ENCODE results near the gene AADAT. TPM values are rescaled to one million over a fixed set of nuclear protein-coding genes. Genes with fewer than 3 reads are reported as not detected.
A peak's percentile ranks its signal among the peaks of the same experiment; 100 is the strongest.

The AADAT gene
- total RNA-seq, 2 experiments from 2014 or later: not detected

DNA sequence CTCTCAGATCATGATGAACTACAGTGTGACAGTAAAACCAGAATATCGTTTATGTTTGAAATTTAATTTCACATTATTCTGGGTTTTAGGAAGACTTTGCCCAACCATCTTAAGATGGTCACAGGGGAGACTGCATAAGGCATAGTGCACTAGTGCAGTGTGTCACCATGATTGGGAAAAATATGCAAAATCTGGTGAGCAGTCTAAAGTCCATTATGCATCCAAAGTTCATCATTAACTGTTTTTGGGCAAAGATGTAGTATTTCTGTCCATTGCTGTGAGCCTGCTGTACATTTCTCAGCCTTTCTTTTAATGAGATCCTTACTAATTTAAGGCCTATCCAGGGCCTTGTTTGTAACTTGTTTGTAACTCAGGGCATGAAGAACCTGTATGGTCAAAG, 52.3 kb downstream of the AADAT start:
- no peaks in the 10 kb centered on the region for H3K27me3 Mint-ChIP-seq
- H3K9me3 Mint-ChIP-seq: no peaks in the 10 kb centered on the region
- ChIA-PET CTCF (no interaction called here), POLR2A (no interaction called here)
- no peaks in the 10 kb centered on the region for H3K36me3 Mint-ChIP-seq (ENCODE audit: low read depth)
- DNase-seq: no peak
- H3K4me3 Mint-ChIP-seq: no peak overlapping the region
- H3K27ac Mint-ChIP-seq: no peak overlapping the region
- no peaks in the 10 kb centered on the region for H3K4me1 Mint-ChIP-seq

DNA sequence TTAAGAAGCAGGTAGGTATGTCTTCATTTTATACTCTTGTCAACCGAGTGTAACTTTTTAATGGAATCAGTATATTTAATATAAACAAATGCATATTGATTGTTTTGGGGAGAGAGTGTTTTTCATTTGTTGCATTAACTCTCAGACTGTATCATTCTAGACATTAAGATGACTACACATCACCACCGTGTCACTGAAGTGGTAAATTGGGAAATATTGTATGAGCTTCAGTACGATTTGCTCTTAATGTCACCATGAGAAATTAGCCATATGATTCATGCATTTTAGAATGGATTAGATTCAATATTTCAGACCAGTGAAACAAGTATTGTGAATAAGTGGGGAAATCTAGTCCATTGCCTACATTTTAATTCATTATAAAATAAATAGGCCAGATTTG, 53.9 kb downstream of the AADAT start:
- Mint-ChIP-seq H3K36me3 (ENCODE audit: low read depth) (no peaks in the 10 kb centered on the region), H3K27me3 (no peaks in the 10 kb centered on the region), H3K4me1 (no peaks in the 10 kb centered on the region), H3K4me3 (no peak overlapping the region), H3K27ac (no peak overlapping the region), H3K9me3 (no peaks in the 10 kb centered on the region)
- ChIA-PET CTCF (no interaction called here), POLR2A (no interaction called here)
- no peak for DNase-seq

DNA sequence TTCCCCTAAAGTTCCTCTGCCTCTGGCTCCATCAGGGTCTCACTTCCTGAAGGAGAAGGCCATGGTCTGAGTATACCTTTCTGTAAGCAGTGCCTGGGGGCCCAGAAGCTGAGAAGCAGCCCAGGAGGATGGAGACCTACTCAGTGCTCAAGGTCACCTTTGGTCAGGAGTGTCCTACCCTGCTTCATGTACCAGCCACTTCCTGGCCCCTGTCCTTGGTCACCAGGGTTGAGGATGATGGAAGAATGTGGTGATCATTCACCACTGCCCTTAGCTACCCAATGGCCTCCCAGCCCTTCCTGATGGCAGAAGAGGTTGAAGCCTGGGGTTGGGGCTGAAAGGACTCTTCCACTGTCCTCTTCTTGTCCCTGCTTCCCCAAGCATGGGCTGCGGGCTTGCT, 54.5 kb downstream of the AADAT start:
- Mint-ChIP-seq H3K4me3 (no peak overlapping the region), H3K9me3 (no peaks in the 10 kb centered on the region), H3K27me3 (no peaks in the 10 kb centered on the region), H3K27ac (no peak overlapping the region), H3K4me1 (no peaks in the 10 kb centered on the region), H3K36me3 (ENCODE audit: low read depth) (no peaks in the 10 kb centered on the region)
- CTCF ChIA-PET: interaction anchor here (1.2 kb wide), 1 partner anchor 9 kb away, joined by 3 read pairs; the partner anchor contains the start of gene MFAP3L
- DNase-seq: no peak
- POLR2A ChIA-PET: no interaction called here

DNA sequence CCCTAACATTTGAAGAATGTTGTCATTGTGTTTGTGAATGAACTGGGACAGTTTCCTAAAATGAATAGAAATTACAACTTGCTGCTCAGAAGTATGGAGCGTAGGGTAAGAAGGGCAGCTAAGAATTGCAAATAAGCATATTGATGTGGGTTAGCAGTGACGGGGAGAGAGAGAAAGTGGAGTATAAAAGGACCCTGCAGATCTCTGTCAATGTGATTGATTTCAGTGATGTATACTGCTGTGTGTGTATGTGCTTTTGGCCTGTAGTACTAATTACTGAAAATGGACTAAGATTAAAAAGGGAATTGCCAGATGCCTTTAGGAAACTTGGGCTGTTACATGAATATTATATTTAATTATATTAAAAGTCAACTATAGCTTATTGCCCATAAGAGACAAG, 55.8 kb downstream of the AADAT start:
- Mint-ChIP-seq H3K27me3 (peaks cover 8% of the 10 kb centered on the region), H3K4me1 (no peaks in the 10 kb centered on the region), H3K36me3 (ENCODE audit: low read depth) (no peaks in the 10 kb centered on the region), H3K9me3 (no peaks in the 10 kb centered on the region), H3K27ac (no peak overlapping the region), H3K4me3 (no peak overlapping the region)
- CTCF ChIA-PET: interaction anchor here (1.2 kb wide), 1 partner anchor 8 kb away, joined by 3 read pairs; the partner anchor contains the start of gene MFAP3L
- no peak for DNase-seq
- POLR2A ChIA-PET: no interaction called here

DNA sequence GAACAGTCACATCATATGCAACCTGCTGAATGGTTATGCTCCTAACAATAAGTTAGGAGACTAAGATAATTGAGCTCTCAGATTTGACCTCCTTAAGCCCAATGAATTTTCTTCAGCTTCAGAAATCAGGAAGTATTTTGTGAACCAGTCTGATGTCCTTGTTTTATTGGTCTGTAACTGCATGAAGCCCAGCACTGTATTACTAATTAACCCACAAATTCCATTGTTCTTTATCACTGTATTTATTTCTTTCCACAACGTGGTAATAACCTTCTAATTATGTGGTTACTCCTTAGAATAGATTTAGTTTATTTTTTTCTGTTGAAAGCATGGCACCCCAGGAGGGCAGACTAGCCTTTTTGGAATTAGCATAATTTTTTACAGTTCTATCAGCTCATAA, 59.6 kb downstream of the AADAT start:
- CTCF ChIA-PET: no interaction called here
- Mint-ChIP-seq H3K9me3 (no peaks in the 10 kb centered on the region), H3K27me3 (peaks cover 34% of the 10 kb centered on the region), H3K4me3 (no peak overlapping the region), H3K36me3 (ENCODE audit: low read depth) (peaks cover 4% of the 10 kb centered on the region), H3K4me1 (peaks cover 16% of the 10 kb centered on the region), H3K27ac (no peak overlapping the region)
- no peak for DNase-seq
- POLR2A ChIA-PET: no interaction called here

DNA sequence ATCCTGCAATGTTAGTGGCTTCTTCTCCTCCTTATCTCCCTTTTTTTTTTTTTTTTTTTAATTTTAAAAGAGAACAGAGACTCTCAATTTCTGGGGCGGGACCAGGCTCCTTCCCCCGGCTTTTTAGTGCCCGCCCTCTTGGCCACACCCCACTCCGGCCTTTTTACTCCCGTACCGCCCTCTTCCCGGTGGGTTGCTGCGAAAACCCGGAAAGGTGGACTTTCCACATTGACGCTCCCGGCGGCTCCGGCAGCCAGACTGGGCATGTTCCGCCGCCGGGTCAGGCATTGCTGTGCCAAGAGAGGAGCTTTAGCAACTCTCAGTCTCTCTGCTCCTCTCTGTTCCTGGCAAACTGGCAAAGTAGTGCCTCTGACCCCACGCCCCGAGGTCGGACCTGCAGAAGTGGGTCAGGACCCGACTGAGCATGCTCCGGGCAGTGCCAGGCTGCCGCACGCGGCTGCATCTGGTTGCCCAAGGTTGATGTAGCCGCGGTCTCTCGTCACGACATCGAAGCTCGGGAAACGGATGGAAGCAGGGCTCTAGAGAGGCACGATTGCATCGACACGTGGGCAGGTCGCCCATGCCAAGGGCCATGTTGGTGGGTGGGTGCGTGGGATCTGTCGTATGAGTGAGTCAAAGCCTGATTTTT, 62.5 kb downstream of the AADAT start:
- Mint-ChIP-seq H3K27ac (peak overlapping the region; percentile 23), H3K9me3 (no peaks in the 10 kb centered on the region), H3K27me3 (peaks cover 51% of the 10 kb centered on the region), H3K36me3 (ENCODE audit: low read depth) (peaks cover 4% of the 10 kb centered on the region), H3K4me1 (peaks cover 16% of the 10 kb centered on the region), H3K4me3 (peak overlapping the region; percentile 78)
- CTCF ChIA-PET: interaction anchor here (0.6 to 2.0 kb wide), 5 partner anchors 7 to 414 kb away, joined by 3 to 4 read pairs (median 3); no protein-coding TSS in a partner anchor
- DNase-seq: peak; percentile 88
- POLR2A ChIA-PET: interaction anchor here (3.2 kb wide), 1 partner anchor 415 kb away, joined by 14 read pairs; the partner anchor contains the start of gene NEK1

DNA sequence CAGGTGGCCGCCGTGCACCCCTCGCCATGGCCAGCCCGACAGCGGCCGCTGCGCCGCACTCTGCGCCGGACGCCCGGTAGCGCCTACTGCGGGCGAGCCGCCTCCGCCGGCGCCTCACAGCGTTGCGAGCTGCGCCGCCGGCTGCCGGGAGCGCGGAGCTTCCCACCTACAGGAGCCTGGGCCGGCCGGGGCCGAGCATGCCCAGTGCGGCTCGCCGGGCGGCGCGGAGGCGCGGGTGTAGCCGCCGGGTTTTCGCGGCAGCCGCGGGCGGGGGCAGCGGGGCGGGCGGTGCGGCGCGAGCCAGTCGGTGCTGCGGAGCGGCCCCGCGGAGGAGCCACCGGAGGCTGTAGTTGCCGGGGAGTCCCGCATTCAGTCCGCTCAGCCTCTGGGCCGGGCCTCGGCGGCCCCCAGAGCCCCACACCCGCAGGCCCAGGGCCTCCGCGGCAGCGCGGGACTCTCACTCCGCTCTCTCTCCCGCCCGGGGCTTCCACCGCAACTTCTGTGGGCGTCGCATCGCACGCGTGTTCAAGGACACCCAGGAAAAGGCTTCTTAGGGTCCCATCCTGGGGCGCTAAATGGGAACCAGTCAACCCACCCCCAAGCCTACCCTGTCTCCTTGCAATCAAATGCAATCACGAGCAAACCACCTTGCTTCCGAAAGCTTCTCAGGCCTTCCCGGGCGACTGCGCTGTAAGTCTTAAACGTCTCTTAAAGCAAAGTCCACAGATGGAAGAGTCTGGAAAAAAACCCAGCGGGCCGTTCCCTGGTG, 63.3 kb downstream of the AADAT start, which contains the start of gene MFAP3L:
Gene MFAP3L, minus strand, starts transcription at position 143 of the 769 bp plus-strand sequence. CDS start 20,518 bp downstream, outside the sequence.
- CTCF ChIA-PET: interaction anchor here (1.2 to 1.6 kb wide), 2 partner anchors 8 to 21 kb away, joined by 3 read pairs; no protein-coding TSS in a partner anchor
- POLR2A ChIA-PET: interaction anchor here (3.2 kb wide), 1 partner anchor 414 kb away, joined by 14 read pairs; the partner anchor contains the start of gene NEK1

DNA sequence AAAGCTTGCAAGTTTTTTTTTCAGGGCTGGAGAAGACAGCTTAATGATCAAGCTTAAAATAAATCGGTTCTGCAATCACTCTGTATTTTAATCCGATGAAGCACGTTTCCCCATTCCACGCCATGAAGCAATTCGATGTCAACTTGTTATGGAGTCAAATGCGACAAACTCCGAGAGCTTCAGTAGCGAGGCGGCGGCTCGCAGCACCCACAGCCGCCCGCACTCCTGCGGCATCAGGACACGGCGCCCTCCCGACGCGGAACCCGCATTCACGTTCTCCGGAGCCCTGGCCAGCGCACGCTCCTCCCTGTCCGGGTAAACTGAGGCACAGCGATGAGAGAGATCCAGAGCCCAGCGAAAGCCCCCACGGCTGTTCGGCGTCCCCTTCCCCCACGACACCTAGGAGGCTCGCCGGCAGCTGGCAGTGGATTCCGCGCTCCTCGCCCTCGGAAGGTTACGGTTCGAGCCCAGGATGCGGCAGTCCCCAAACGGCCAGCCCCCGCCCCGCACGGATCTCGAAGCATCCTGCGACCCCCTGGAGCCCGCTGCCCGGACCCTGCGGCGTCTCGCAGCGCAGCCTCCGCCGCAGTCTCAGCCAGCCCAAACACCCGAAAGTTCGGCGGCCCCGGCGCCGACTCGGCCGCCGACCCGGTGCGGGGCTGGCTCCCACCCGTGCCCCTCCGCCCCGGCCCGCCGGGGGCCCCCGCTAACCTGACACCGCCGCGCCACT, 64.1 kb downstream of the AADAT start:
- H3K4me3 Mint-ChIP-seq: peak overlapping the region; percentile 63
- no peak for DNase-seq
- peaks cover 4% of the 10 kb centered on the region for H3K36me3 Mint-ChIP-seq (ENCODE audit: low read depth)
- CTCF ChIA-PET: interaction anchor here (1.6 kb wide), 1 partner anchor 9 kb away, joined by 3 read pairs; no protein-coding TSS in a partner anchor
- H3K9me3 Mint-ChIP-seq: no peaks in the 10 kb centered on the region
- H3K27me3 Mint-ChIP-seq: peaks cover 51% of the 10 kb centered on the region
- peaks cover 16% of the 10 kb centered on the region for H3K4me1 Mint-ChIP-seq
- no peak overlapping the region for H3K27ac Mint-ChIP-seq
- POLR2A ChIA-PET: interaction anchor here (3.2 kb wide), 1 partner anchor 414 kb away, joined by 14 read pairs; the partner anchor contains the start of gene NEK1

More for the DNA sequence above, 63.3 kb downstream of the AADAT start, which contains the start of gene MFAP3L:
- Mint-ChIP-seq H3K36me3 (ENCODE audit: low read depth) (peaks cover 4% of the 10 kb centered on the region), H3K27ac (peak within 1 kb of the TSS; percentile 44), H3K9me3 (no peaks in the 10 kb centered on the region), H3K4me1 (peaks cover 16% of the 10 kb centered on the region), H3K4me3 (peak within 1 kb of the TSS; percentile 82), H3K27me3 (peaks cover 51% of the 10 kb centered on the region)
- DNase-seq: peak; percentile 83

DNA sequence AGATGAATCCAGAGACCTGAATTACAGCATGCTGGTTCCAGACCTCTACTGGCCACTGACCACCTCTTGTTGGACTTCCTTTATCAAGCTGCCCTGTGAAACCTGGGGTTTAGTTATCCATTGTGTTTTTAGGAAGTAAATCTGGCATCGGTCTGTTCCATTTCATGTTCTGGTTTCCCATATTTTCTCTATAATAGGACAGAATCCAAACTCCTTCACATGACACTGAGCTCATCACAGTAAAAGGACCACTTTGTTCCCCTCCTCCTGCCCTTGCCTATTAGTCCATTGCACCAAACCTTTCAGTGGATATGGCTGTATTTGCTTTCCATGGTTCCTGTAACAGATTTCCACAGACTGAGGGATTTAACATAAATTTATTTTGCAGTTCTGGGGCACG, 67.5 kb downstream of the AADAT start:
- Mint-ChIP-seq H3K4me3 (no peak overlapping the region), H3K4me1 (peaks cover 8% of the 10 kb centered on the region), H3K27ac (no peak overlapping the region), H3K27me3 (peaks cover 28% of the 10 kb centered on the region), H3K36me3 (ENCODE audit: low read depth) (peaks cover 1% of the 10 kb centered on the region), H3K9me3 (no peaks in the 10 kb centered on the region)
- ChIA-PET POLR2A (no interaction called here), CTCF (no interaction called here)
- no peak for DNase-seq

DNA sequence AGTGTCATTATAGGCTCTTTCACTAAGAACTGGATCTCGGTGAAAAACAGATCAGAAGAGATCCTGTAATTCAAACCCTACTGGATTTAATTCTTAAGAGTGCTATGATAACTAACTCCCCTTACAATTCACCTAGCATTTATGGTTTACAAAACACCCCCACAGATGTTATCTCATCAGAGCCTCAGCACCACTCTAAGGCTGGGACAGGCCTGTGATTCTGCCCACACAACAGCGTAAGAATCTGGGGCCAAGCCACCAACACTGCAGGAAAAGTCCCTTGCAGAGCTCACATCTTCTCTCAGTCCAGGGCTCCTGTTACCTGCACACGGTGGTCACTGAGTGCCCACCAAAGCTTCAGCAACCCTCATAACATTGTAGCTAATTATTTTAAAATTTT, 72.5 kb downstream of the AADAT start:
- Mint-ChIP-seq H3K27ac (no peak overlapping the region), H3K9me3 (no peaks in the 10 kb centered on the region), H3K36me3 (ENCODE audit: low read depth) (no peaks in the 10 kb centered on the region), H3K27me3 (no peaks in the 10 kb centered on the region), H3K4me1 (no peaks in the 10 kb centered on the region), H3K4me3 (no peak overlapping the region)
- POLR2A ChIA-PET: no interaction called here
- CTCF ChIA-PET: no interaction called here
- DNase-seq: no peak

DNA sequence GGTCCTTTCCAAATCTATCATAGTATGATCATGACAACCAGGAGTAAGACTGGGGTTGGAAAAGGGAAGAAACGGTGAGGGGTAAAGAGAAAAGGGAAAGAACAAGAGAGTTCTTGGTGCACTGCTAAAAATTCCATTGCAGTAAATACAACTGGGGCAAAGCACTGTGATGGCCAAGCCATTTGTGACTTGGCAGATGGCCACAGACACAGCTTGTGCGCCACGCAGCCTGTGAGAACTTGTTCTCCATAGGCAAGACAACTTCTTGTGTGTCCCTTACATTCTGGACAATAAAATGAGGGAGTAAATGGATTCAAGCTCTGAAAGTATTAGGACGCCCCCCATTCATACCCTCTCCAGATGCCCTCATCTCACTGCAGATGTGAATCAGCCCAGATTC, 74.5 kb downstream of the AADAT start:
- no peaks in the 10 kb centered on the region for H3K4me1 Mint-ChIP-seq
- POLR2A ChIA-PET: no interaction called here
- CTCF ChIA-PET: no interaction called here
- no peak for DNase-seq
- H3K4me3 Mint-ChIP-seq: no peak overlapping the region
- H3K9me3 Mint-ChIP-seq: no peaks in the 10 kb centered on the region
- no peaks in the 10 kb centered on the region for H3K36me3 Mint-ChIP-seq (ENCODE audit: low read depth)
- no peaks in the 10 kb centered on the region for H3K27me3 Mint-ChIP-seq
- no peak overlapping the region for H3K27ac Mint-ChIP-seq

DNA sequence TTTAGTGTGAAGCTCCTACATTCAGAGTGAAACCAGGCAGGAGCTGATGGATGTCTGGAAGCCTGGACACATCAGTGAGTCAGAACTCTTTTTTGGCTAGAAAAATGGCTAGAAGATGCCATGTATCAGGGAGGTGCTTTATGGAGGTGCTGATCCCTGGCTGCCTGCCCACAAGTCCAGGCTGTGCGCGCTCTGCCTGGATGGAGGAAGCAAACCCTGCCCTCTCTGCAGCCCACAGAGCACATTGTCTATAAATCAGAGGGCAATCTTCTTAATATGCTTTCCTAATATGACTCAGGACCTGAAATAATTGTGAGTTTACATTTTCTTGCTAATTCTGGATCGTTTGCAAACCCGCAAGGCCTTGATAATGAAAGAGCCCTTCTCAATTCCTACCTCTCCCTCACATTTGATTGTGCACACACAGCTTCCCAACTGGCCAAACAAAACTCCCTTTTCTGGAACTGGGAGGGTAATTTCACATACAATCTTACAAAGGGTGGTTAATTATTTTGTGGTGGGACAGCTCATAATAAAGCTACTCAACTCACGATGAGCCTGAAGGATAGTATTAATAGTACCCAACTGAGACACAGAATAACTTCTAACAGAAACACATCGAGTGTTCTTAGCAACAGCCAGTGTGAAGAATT, 75.3 kb downstream of the AADAT start:
- no peak for DNase-seq
- no peak overlapping the region for H3K4me3 Mint-ChIP-seq
- CTCF ChIA-PET: no interaction called here
- POLR2A ChIA-PET: no interaction called here
- no peaks in the 10 kb centered on the region for H3K9me3 Mint-ChIP-seq
- H3K36me3 Mint-ChIP-seq (ENCODE audit: low read depth): no peaks in the 10 kb centered on the region
- H3K27ac Mint-ChIP-seq: no peak overlapping the region
- no peaks in the 10 kb centered on the region for H3K4me1 Mint-ChIP-seq
- H3K27me3 Mint-ChIP-seq: no peaks in the 10 kb centered on the region

DNA sequence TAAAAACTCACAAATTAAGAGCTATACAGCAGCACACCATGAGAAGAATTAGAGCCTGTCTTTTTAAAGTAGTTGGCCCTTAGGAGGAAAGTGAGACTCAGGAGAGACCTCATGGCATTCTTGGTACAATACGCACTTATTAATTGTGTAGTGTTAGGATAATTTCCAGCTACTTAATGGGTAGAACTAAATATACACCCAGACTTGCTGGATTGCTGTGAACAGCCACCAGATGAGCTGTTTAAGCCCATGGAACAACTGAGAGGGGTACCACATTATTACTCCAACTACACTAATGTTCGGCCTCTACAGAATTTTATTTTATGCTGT, 77.2 kb downstream of the AADAT start:
- no peaks in the 10 kb centered on the region for H3K27me3 Mint-ChIP-seq
- ChIA-PET CTCF (no interaction called here), POLR2A (no interaction called here)
- H3K9me3 Mint-ChIP-seq: no peaks in the 10 kb centered on the region
- no peak for DNase-seq
- no peak overlapping the region for H3K27ac Mint-ChIP-seq
- no peak overlapping the region for H3K4me3 Mint-ChIP-seq
- peaks cover 4% of the 10 kb centered on the region for H3K4me1 Mint-ChIP-seq
- no peaks in the 10 kb centered on the region for H3K36me3 Mint-ChIP-seq (ENCODE audit: low read depth)

All from activated CD4-positive, alpha-beta memory T cell treated with anti-CD3 and anti-CD28 coated beads, Interleukin-2, amount 10 ng/mL, durations not matched to agents 7 days and 5 days (primary cell).